ENCODE results near the gene SERP2. TPM values are rescaled to one million over a fixed set of nuclear protein-coding genes. Genes with fewer than 3 reads are reported as not detected.

The SERP2 gene
- polyA plus RNA-seq, 1 experiment: 5.4 TPM

- H3K4me3 ChIP-seq (ENCODE audit: low read depth, low read length): no peak overlapping the region
- no peaks in the 10 kb centered on the region for H3K27me3 ChIP-seq (ENCODE audit: control insufficient read depth, insufficient read depth, low read length)
- DNase-seq (ENCODE audit: low read depth): no peak
- ChIA-PET POLR2A (no interaction called here), CTCF (interaction anchor here (0.7 kb wide), 1 partner anchor 1146 kb away, joined by 4 read pairs; no protein-coding TSS in a partner anchor)
- no peak for TF ChIP-seq CTCF (IDR thresholded peaks at IDR 0.05; ENCODE audit: insufficient read depth, low read depth, low read length)
- no peaks in the 10 kb centered on the region for H3K36me3 ChIP-seq (ENCODE audit: control insufficient read depth, insufficient read depth, low read length)
Measured at GRCh38 chr13:44354884-44355283, 18.7 kb upstream of the SERP2 start.

DNA sequence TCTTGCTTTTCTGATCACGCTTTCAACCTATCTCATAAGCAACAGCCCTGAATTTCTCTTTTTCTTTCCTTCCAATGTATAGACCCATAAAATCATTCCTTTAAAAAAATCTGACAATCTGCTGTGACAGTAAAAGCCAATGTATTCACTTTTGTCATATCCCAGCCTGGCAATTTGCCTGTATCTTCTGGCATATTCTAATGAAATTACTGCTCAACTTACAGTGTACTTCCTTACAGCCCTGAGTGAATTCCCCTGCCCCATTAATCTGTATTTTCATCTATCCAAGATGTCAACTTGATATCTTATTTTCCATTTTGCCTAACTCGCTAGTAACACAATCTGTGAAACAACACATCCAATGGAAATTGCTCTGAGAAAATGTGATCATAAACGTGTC lies 18.0 kb upstream of the SERP2 start:
- no peaks in the 10 kb centered on the region for H3K36me3 ChIP-seq (ENCODE audit: control insufficient read depth, insufficient read depth, low read length)
- no peak for DNase-seq (ENCODE audit: low read depth)
- ChIA-PET POLR2A (no interaction called here), CTCF (no interaction called here)
- no peaks in the 10 kb centered on the region for H3K27me3 ChIP-seq (ENCODE audit: control insufficient read depth, insufficient read depth, low read length)
- no peak for TF ChIP-seq CTCF (IDR thresholded peaks at IDR 0.05; ENCODE audit: insufficient read depth, low read depth, low read length)
- no peak overlapping the region for H3K4me3 ChIP-seq (ENCODE audit: low read depth, low read length)

DNA sequence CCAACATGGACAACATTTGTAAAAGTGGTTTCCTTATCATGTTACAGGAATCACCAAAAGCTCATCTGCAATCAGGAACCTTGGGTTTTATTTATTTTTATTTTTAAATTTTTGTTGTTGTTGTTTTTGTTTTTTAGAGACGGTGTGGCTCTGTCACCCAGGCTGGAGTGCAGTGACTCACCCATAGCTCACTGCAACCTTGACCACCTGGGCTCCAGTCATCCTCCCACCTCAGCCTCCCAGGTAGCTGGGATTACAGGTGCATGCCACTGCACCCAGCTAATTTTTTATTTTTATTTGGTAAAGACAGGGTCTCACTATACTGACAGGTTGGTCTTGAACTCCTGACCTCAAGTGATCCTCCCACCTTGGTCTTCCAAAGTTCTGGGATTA lies 13.6 kb upstream of the SERP2 start:
- Histone ChIP-seq H3K4me3 (ENCODE audit: low read depth, low read length) (no peak overlapping the region), H3K36me3 (ENCODE audit: control insufficient read depth, insufficient read depth, low read length) (no peaks in the 10 kb centered on the region), H3K27me3 (ENCODE audit: control insufficient read depth, insufficient read depth, low read length) (no peaks in the 10 kb centered on the region)
- no peak for TF ChIP-seq CTCF (IDR thresholded peaks at IDR 0.05; ENCODE audit: insufficient read depth, low read depth, low read length)
- ChIA-PET CTCF (no interaction called here), POLR2A (no interaction called here)
- no peak for DNase-seq (ENCODE audit: low read depth)

GRCh38 chr13:44362394-44363040 lies 11.1 kb upstream of the SERP2 start:
- CTCF ChIA-PET: interaction anchor here (0.7 to 1.2 kb wide), 3 partner anchors 11 to 171 kb away, joined by 3 read pairs; no protein-coding TSS in a partner anchor
- H3K27me3 ChIP-seq (ENCODE audit: control insufficient read depth, insufficient read depth, low read length): no peaks in the 10 kb centered on the region
- no peak for TF ChIP-seq CTCF (IDR thresholded peaks at IDR 0.05; ENCODE audit: insufficient read depth, low read depth, low read length)
- no peaks in the 10 kb centered on the region for H3K36me3 ChIP-seq (ENCODE audit: control insufficient read depth, insufficient read depth, low read length)
- H3K4me3 ChIP-seq (ENCODE audit: low read depth, low read length): no peak overlapping the region
- POLR2A ChIA-PET: interaction anchor here (0.6 kb wide), 1 partner anchor 63 kb away, joined by 4 read pairs; no protein-coding TSS in a partner anchor
- no peak for DNase-seq (ENCODE audit: low read depth)

GRCh38 chr13:44363631-44364344 lies 9.8 kb upstream of the SERP2 start:
- Histone ChIP-seq H3K4me3 (ENCODE audit: low read depth, low read length) (no peak overlapping the region), H3K27me3 (ENCODE audit: control insufficient read depth, insufficient read depth, low read length) (no peaks in the 10 kb centered on the region), H3K36me3 (ENCODE audit: control insufficient read depth, insufficient read depth, low read length) (no peaks in the 10 kb centered on the region)
- POLR2A ChIA-PET: no interaction called here
- TF ChIP-seq CTCF (IDR thresholded peaks at IDR 0.05; ENCODE audit: insufficient read depth, low read depth, low read length): no peak
- CTCF ChIA-PET: no interaction called here
- no peak for DNase-seq (ENCODE audit: low read depth)

Measured in BJ (cell line).